H1 (cell line): Measurements from ENCODE around the gene CCDC33. TPM values are rescaled to one million over a fixed set of nuclear protein-coding genes. Genes with fewer than 3 reads are reported as not detected.
A peak's percentile ranks its signal among the peaks of the same experiment; 100 is the strongest.

Source experiments
- CTCF ChIA-PET: fragments of 300-600 bp; sonication (Branson Sonifier 250); formaldehyde crosslinking; loops from one replicate; lab custom pipeline; 2021; ENCODE audit not compliant: partially characterized antibody; lab: Charles Lee
- POLR2A ChIA-PET: fragments of 300-600 bp; sonication (Branson Sonifier 250); formaldehyde crosslinking; loops from one replicate; lab custom pipeline; 2021; ENCODE audit warnings: inconsistent platforms; ENCODE audit not compliant: partially characterized antibody; lab: Charles Lee
- DNase-seq, 2 experiments: peaks; one replicate each; pipeline versions ENCODE4 v3.0.0 to v3.0.0-alpha.2; 2010 to 2022; ENCODE audit warnings: low spot score in 2 of 2, low read depth in 1 of 2, mixed read lengths in 1 of 2
- FAIRE-seq: peaks from 2 replicates; lab custom pipeline; 2011; peaks lifted over from hg19 to GRCh38; lab: Jason Lieb, UNC
- H2AFZ ChIP-seq: 2 replicates; pipeline ENCODE4 v1.8.1; 2012; ENCODE audit warnings: low read length, inconsistent platforms
- H2AK5ac ChIP-seq: 2 replicates; pipeline ENCODE4 v1.6.1; 2013; ENCODE audit warnings: low read depth, low read length
- H2BK120ac ChIP-seq: replicated peaks from 2 replicates; pipeline ENCODE3; 2013; ENCODE audit warnings: low read depth, low read length, inconsistent platforms
- H2BK12ac ChIP-seq: 2 replicates; pipeline ENCODE4 v1.6.1; 2013; ENCODE audit warnings: low read depth, low read length
- H2BK15ac ChIP-seq: 2 replicates; pipeline ENCODE4 v1.6.1; 2013; ENCODE audit warnings: low read length
- H2BK20ac ChIP-seq: 2 replicates; pipeline ENCODE4 v1.6.1; 2013; ENCODE audit warnings: low read length
- H2BK5ac ChIP-seq: 2 replicates; pipeline ENCODE4 v1.6.1; 2013; ENCODE audit warnings: low read depth, low read length
- H3K14ac ChIP-seq: 2 replicates; pipeline ENCODE4 v1.6.1; 2013; ENCODE audit warnings: inconsistent platforms; ENCODE audit not compliant: insufficient read length
- H3K18ac ChIP-seq: 2 replicates; pipeline ENCODE4 v1.6.1; 2013; ENCODE audit warnings: low read length; ENCODE audit errors: extremely low read depth
- H3K23ac ChIP-seq: 2 replicates; pipeline ENCODE4 v1.6.1; 2013; ENCODE audit warnings: inconsistent platforms; ENCODE audit not compliant: insufficient read length
- H3K23me2 ChIP-seq: 2 replicates; pipeline ENCODE4 v1.6.1; 2013; ENCODE audit warnings: low read depth, low read length
- H3K27ac ChIP-seq: 2 replicates; pipeline ENCODE4 v1.6.1; 2011; ENCODE audit warnings: low read depth, low read length, inconsistent platforms
- H3K27me3 ChIP-seq, 4 experiments: replicated peaks in 1 of 4; 1 replicate in 1 of 4; 2 replicates in 3 of 4; pipeline versions ENCODE4 v1.6.1 to v1.8.1; 2011 to 2013; ENCODE audit warnings: low read length in 3 of 4, mild to moderate bottlenecking in 3 of 4, inconsistent platforms in 2 of 4, mixed read lengths in 2 of 4, moderate library complexity in 1 of 4; ENCODE audit not compliant: control insufficient read depth in 3 of 4, insufficient read depth in 3 of 4; ENCODE audit errors: extremely low read depth in 1 of 4
- H3K36me3 ChIP-seq, 4 experiments: 2 replicates each; pipeline versions ENCODE4 v1.6.1 to v1.8.1; 2011 to 2013; ENCODE audit warnings: mild to moderate bottlenecking in 4 of 4, low read length in 3 of 4, moderate library complexity in 2 of 4, control low read depth in 1 of 4, inconsistent platforms in 1 of 4; ENCODE audit not compliant: insufficient read depth in 4 of 4, control insufficient read depth in 2 of 4
- H3K4ac ChIP-seq: replicated peaks from 2 replicates; pipeline ENCODE3; 2013; ENCODE audit warnings: low read length, low read depth, mixed read lengths, inconsistent platforms; ENCODE audit not compliant: insufficient read length
- H3K4me1 ChIP-seq, 4 experiments: replicated peaks in 1 of 4; 1 replicate in 1 of 4; 2 replicates in 3 of 4; pipeline versions ENCODE4 v1.6.1 to v1.8.1; 2011 to 2013; ENCODE audit warnings: low read length in 3 of 4, inconsistent platforms in 2 of 4, mixed read lengths in 1 of 4; ENCODE audit not compliant: insufficient read depth in 4 of 4, control insufficient read depth in 3 of 4
- H3K4me2 ChIP-seq, 2 experiments: 2 replicates each; pipeline versions ENCODE4 v1.6.1 to v1.8.1; 2011 to 2013; ENCODE audit warnings: low read depth in 2 of 2, low read length in 2 of 2, control low read depth in 1 of 2, inconsistent platforms in 1 of 2, mild to moderate bottlenecking in 1 of 2; ENCODE audit not compliant: insufficient read depth in 1 of 2
- H3K4me3 ChIP-seq, 4 experiments: fragments of 200-600, 300-600 bp in 1 of 4; sonication (generic), shearing (Covaris generic), sonication (Bioruptor Twin) in 1 of 4; 2 replicates each; pipeline versions ENCODE4 v1.5.1 to v1.8.1; 2011 to 2016; ENCODE audit warnings: low read length in 4 of 4, low read depth in 3 of 4, control low read depth in 2 of 4, inconsistent platforms in 2 of 4, mild to moderate bottlenecking in 2 of 4, mixed read lengths in 1 of 4, moderate library complexity in 1 of 4; ENCODE audit not compliant: insufficient read depth in 2 of 4; ENCODE audit errors: extremely low read depth in 1 of 4
- H3K56ac ChIP-seq: replicated peaks from 2 replicates; pipeline ENCODE3; 2013; ENCODE audit warnings: low read depth, mild to moderate bottlenecking, mixed read lengths, low read length, inconsistent platforms; ENCODE audit not compliant: insufficient read length
- H3K79me1 ChIP-seq: 2 replicates; pipeline ENCODE4 v1.6.1; 2013; ENCODE audit warnings: low read depth, low read length, control low read depth
- H3K79me2 ChIP-seq, 2 experiments: 2 replicates each; pipeline versions ENCODE4 v1.6.1 to v1.8.1; 2012 to 2013; ENCODE audit warnings: low read length in 2 of 2, mild to moderate bottlenecking in 2 of 2, inconsistent platforms in 1 of 2; ENCODE audit not compliant: insufficient read depth in 2 of 2, control insufficient read depth in 1 of 2
- H3K9ac ChIP-seq, 4 experiments: replicated peaks in 1 of 4; 1 replicate in 1 of 4; 2 replicates in 3 of 4; pipeline versions ENCODE4 v1.6.1 to v1.8.1; 2011 to 2013; ENCODE audit warnings: low read depth in 3 of 4, low read length in 3 of 4, control low read depth in 2 of 4, mild to moderate bottlenecking in 2 of 4, moderate library complexity in 2 of 4, inconsistent platforms in 1 of 4; ENCODE audit errors: extremely low read depth in 1 of 4
- H3K9me3 ChIP-seq, 2 experiments: 2 replicates each; pipeline versions ENCODE4 v1.6.1 to v1.8.1; 2012 to 2013; ENCODE audit warnings: mild to moderate bottlenecking in 2 of 2, moderate library complexity in 2 of 2, control low read depth in 1 of 2, inconsistent platforms in 1 of 2, low read depth in 1 of 2, low read length in 1 of 2, mixed read lengths in 1 of 2; ENCODE audit not compliant: insufficient read depth in 2 of 2
- H4K20me1 ChIP-seq, 2 experiments: replicated peaks in 1 of 2; 2 replicates each; pipeline versions ENCODE3 to v1.8.1; 2011 to 2013; ENCODE audit warnings: inconsistent platforms in 2 of 2, low read length in 2 of 2, mild to moderate bottlenecking in 1 of 2; ENCODE audit not compliant: insufficient read depth in 2 of 2, control insufficient read depth in 1 of 2
- H4K5ac ChIP-seq: 2 replicates; pipeline ENCODE4 v1.6.1; 2013; ENCODE audit warnings: low read length, low read depth, mixed read lengths, inconsistent platforms; ENCODE audit not compliant: insufficient read length
- H4K8ac ChIP-seq: 2 replicates; pipeline ENCODE4 v1.8.0; 2013; ENCODE audit warnings: mild to moderate bottlenecking, moderate library complexity, low read length, inconsistent platforms; ENCODE audit not compliant: insufficient read depth; ENCODE audit errors: extremely low read depth
- H4K91ac ChIP-seq: replicated peaks from 2 replicates; pipeline ENCODE3; 2013; ENCODE audit warnings: low read length, mixed read lengths, inconsistent platforms; ENCODE audit not compliant: insufficient read length
- CHD2 ChIP-seq: IDR thresholded peaks from 2 replicates; pipeline ENCODE4 v1.6.1; 2012; ENCODE audit warnings: low read length, improper control_type of control experiment
- PHF8 ChIP-seq: fragments of 200-600 bp; sonication (generic); conservative IDR thresholded peaks from 2 replicates; pipeline ENCODE4 v1.7.1; 2012; ENCODE audit warnings: low read depth, mild to moderate bottlenecking, inconsistent platforms, low read length, moderate library complexity
- WGBS, 2 experiments: shearing (Covaris generic) in 1 of 2; methylation state at CpG; one replicate each; pipeline versions ENCODE4 v1.1.6 to v1.1.7; 2013 to 2015; ENCODE audit warnings: low lambda C conversion rate in 2 of 2, mixed read lengths in 2 of 2, inconsistent platforms in 1 of 2, low coverage in 1 of 2, missing lambda C conversion rate in 1 of 2; ENCODE audit not compliant: insufficient replicate concordance in 2 of 2, insufficient coverage in 1 of 2, insufficient read length in 1 of 2; ENCODE audit errors: extremely low coverage in 1 of 2, missing lambda C conversion rate in 1 of 2; 5-methylcytosine and 5-hydroxymethylcytosine counted together
- polyA plus RNA-seq, 7 experiments: library from polyadenylated mRNA; depleted of rRNA in 3 of 7; stranded (reverse) in 5 of 7; unstranded in 2 of 7; fragments of >200 nt in 5 of 7; fragments of 200-250 nt in 2 of 7; gene quantifications; 1 replicate in 5 of 7; 2 replicates in 1 of 7; 4 replicates in 1 of 7; pipeline versions ENCODE4 v1.2.1 to v1.2.3, GENCODE V29; 2011 to 2013; ENCODE audit warnings: missing spikeins in 2 of 7, mixed read lengths in 2 of 7
- total RNA-seq: library from RNA; stranded (reverse); fragmentation: NEBNext Ultra II Directional; extraction: Animal tissue kit (Norgen Biotek cat#: 25700); gene quantifications from 2 replicates; pipeline ENCODE4 v1.2.1, GENCODE V29; 2021

Gene CCDC33
- total and polyA plus RNA-seq, 2 of the 8 experiments (the other 6 are each of a cell fraction or from before 2014, with no cell fraction given) = 2.0 to 2.7 TPM

- Histone ChIP-seq H2AK5ac (0 out of 2 replicates have a peak overlapping the region, but pooled peaks have one; percentile 28), H3K14ac (no peak overlapping the region), H3K56ac (no peak overlapping the region), H3K79me2 (no peaks in the 10 kb centered on the region), H2BK12ac (peak overlapping the region; percentile 53; the same call in 1 of the 2 replicates), H2BK15ac (peak overlapping the region; percentile 65; the same call in 1 of the 2 replicates), H3K79me1 (no peaks in the 10 kb centered on the region), H2AFZ (no peak overlapping the region), H3K4ac (no peak overlapping the region), H3K23ac (no peak overlapping the region), H2BK120ac (no peak overlapping the region), H3K27ac (no peak overlapping the region), H4K20me1 (no peaks in the 10 kb centered on the region), H4K8ac (no peak overlapping the region), H3K9me3 (no peaks in the 10 kb centered on the region), H3K4me2 (no peak overlapping the region; a peak in 1 of 4 replicates), H4K91ac (peak overlapping the region; percentile 67), H3K4me3 (no peak overlapping the region), H3K36me3 (no peaks in the 10 kb centered on the region), H3K23me2 (peaks cover 4% of the 10 kb centered on the region; the same call in 1 of the 2 replicates), H3K9ac (no peak overlapping the region), H3K4me1 (peaks cover 0 to 28% (median 21%) of the 10 kb centered on the region in 4 experiments; a peak in 6 of 7 replicates), H2BK20ac (no peak overlapping the region; the same call in 1 of the 2 replicates), H3K27me3 (peaks cover 0 to 7% (median 2%) of the 10 kb centered on the region in 4 experiments; a peak in 3 of 7 replicates), H4K5ac (no peak overlapping the region), H2BK5ac (no peak overlapping the region), H3K18ac (no peak overlapping the region; the same call in 1 of the 2 replicates)
- ChIA-PET POLR2A (interaction anchor here (1.9 kb wide), 1 partner anchor 27 kb away, joined by 6 read pairs; no protein-coding TSS in a partner anchor), CTCF (interaction anchor here (0.8 to 5.2 kb wide), 13 partner anchors 10 to 189 kb away, joined by 3 to 24 read pairs (median 4); partner anchors contain the start of gene STRA6)
- WGBS, 2 experiments = 81% methylated on average over 7 of the region's 7 CpGs; no CpG with 5 or more reads in 1 of the 2 experiments
- DNase-seq (no peak), FAIRE-seq (no peak)
- TF ChIP-seq CHD2 (no peak), PHF8 (no peak)
Observed at GRCh38 chr15:74243431-74243830, 7.3 kb downstream of the CCDC33 start.
